DND-41 (cell line): ENCODE data around the gene KIF13A.

ENCODE experiments used
- CTCF ChIP-seq: IDR thresholded peaks from 2 replicates; pipeline ENCODE4 v1.5.1; 2012; ENCODE audit warnings: borderline replicate concordance, low read length, moderate library complexity, mild to moderate bottlenecking; ENCODE audit not compliant: poor library complexity, severe bottlenecking; ENCODE audit errors: extremely low read depth
- EZH2 ChIP-seq: IDR thresholded peaks from 3 replicates; pipeline ENCODE4 v1.6.1; 2012; ENCODE audit warnings: borderline replicate concordance, low read depth, mild to moderate bottlenecking, moderate library complexity, low read length, inconsistent platforms; ENCODE audit not compliant: severe bottlenecking

GRCh38 chr6:18035330-18035854, 48.0 kb upstream of the KIF13A start:
- no peak for TF ChIP-seq CTCF
- TF ChIP-seq EZH2, result no peak
